ENCODE results near the gene NDST3. TPM values are rescaled to one million over a fixed set of nuclear protein-coding genes. Genes with fewer than 3 reads are reported as not detected.

The NDST3 gene
- total RNA-seq, 1 experiment from 2014 or later: not detected

GRCh38 chr4:118035309-118035708 lies 1.0 kb downstream of the NDST3 start:
- DNase-seq (ENCODE audit: low read depth, low spot score) (no peak), ATAC-seq (no peak)
- ChIA-PET CTCF (no interaction called here), POLR2A (no interaction called here)
- intact Hi-C loops (cut with micrococcal nuclease; ENCODE audit: unreplicated experiment) (loop anchor here (10.0 kb wide), 1 partner anchor 901 kb away; no protein-coding TSS in a partner anchor), in situ Hi-C loops (cut with HindIII; ENCODE audit: low pct_unique_long_range_greater_than_20kb, low sequenced_read_pairs) (no loop called here)
- no peak overlapping the region for H3K27ac ChIP-seq (ENCODE audit: low read length)
- no peaks in the 10 kb centered on the region for H3K4me1 ChIP-seq (ENCODE audit: control insufficient read depth, insufficient read depth, low read length)
- TF ChIP-seq TCF7L2 (IDR thresholded peaks at IDR 0.05; ENCODE audit: low read depth, low read length): no peak
- no peak for TF ChIP-seq POLR2AphosphoS5 (IDR thresholded peaks at IDR 0.05; ENCODE audit: low read depth, low read length)
- TF ChIP-seq CTCF (IDR thresholded peaks at IDR 0.05): no peak
- no peak for TF ChIP-seq SIN3A (IDR thresholded peaks at IDR 0.05; ENCODE audit: borderline replicate concordance, insufficient read depth, low read depth, low read length)
- TF ChIP-seq REST (IDR thresholded peaks at IDR 0.05; ENCODE audit: insufficient read depth in 1 of 2, low read depth in 2 of 2, low read length in 1 of 2): no peak
- peaks cover 4% of the 10 kb centered on the region; the same call in 1 of the 2 replicates for H3K27me3 ChIP-seq (ENCODE audit: control insufficient read depth, insufficient read depth, low read length)
- no peaks in the 10 kb centered on the region for H3K36me3 ChIP-seq (ENCODE audit: control insufficient read depth, insufficient read depth, low read length)
- BruUV-seq (replicated peaks): no TSS peak
- H3K9me3 ChIP-seq (ENCODE audit: control insufficient read depth, insufficient read depth, low read depth, low read length): no peaks in the 10 kb centered on the region
- H3K4me3 ChIP-seq (ENCODE audit: low read depth in 2 of 2, low read length in 2 of 2): no peak overlapping the region

- intact Hi-C loops (cut with micrococcal nuclease; ENCODE audit: unreplicated experiment) (loop anchor here (10.0 kb wide), 1 partner anchor 902 kb away; no protein-coding TSS in a partner anchor), in situ Hi-C loops (cut with HindIII; ENCODE audit: low pct_unique_long_range_greater_than_20kb, low sequenced_read_pairs) (no loop called here)
- no peak for DNase-seq (ENCODE audit: low read depth, low spot score)
- POLR2A ChIA-PET: no interaction called here
- no TSS peak for BruUV-seq (replicated peaks)
- Histone ChIP-seq H3K36me3 (ENCODE audit: control insufficient read depth, insufficient read depth, low read length) (no peaks in the 10 kb centered on the region), H3K4me3 (ENCODE audit: low read depth in 2 of 2, low read length in 2 of 2) (no peak overlapping the region), H3K9me3 (ENCODE audit: control insufficient read depth, insufficient read depth, low read depth, low read length) (no peaks in the 10 kb centered on the region), H3K27me3 (ENCODE audit: control insufficient read depth, insufficient read depth, low read length) (peaks cover 4% of the 10 kb centered on the region; the same call in 1 of the 2 replicates), H3K27ac (ENCODE audit: low read length) (no peak overlapping the region), H3K4me1 (ENCODE audit: control insufficient read depth, insufficient read depth, low read length) (no peaks in the 10 kb centered on the region)
- TF ChIP-seq SIN3A (IDR thresholded peaks at IDR 0.05; ENCODE audit: borderline replicate concordance, insufficient read depth, low read depth, low read length) (no peak), POLR2AphosphoS5 (IDR thresholded peaks at IDR 0.05; ENCODE audit: low read depth, low read length) (no peak), REST (IDR thresholded peaks at IDR 0.05; ENCODE audit: insufficient read depth in 1 of 2, low read depth in 2 of 2, low read length in 1 of 2) (no peak), CTCF (IDR thresholded peaks at IDR 0.05) (no peak), TCF7L2 (IDR thresholded peaks at IDR 0.05; ENCODE audit: low read depth, low read length) (no peak)
- CTCF ChIA-PET: no interaction called here
- ATAC-seq: no peak
Observed at GRCh38 chr4:118036336-118036735, 2.0 kb downstream of the NDST3 start.

Data from Panc1 (cell line).